Subcutaneous adipose tissue (tissue), 4 donors: ENCODE results near the gene SNTG2. TPM values are rescaled to one million over a fixed set of nuclear protein-coding genes. Genes with fewer than 3 reads are reported as not detected.

Experiments
- total RNA-seq, 4 donors: library from RNA; depleted of rRNA; stranded (reverse); fragments of >200 nt; gene quantifications; one replicate each; pipeline ENCODE4 v1.1.0, GENCODE V29; 2016
- TF ChIP-seq, protein P1 (sequence below): fragments of 450-650 bp; IDR thresholded peaks from one replicate; pipeline ENCODE4 v1.5.1; 2016; ENCODE audit warnings: low read depth, mild to moderate bottlenecking, control low read depth, antibody characterized with exemption, moderate library complexity

Gene SNTG2
- total RNA-seq, 4 donors from 2014 or later, result 4.2 to 17.4 (median 11.3) TPM

- TF ChIP-seq, protein P1, sequence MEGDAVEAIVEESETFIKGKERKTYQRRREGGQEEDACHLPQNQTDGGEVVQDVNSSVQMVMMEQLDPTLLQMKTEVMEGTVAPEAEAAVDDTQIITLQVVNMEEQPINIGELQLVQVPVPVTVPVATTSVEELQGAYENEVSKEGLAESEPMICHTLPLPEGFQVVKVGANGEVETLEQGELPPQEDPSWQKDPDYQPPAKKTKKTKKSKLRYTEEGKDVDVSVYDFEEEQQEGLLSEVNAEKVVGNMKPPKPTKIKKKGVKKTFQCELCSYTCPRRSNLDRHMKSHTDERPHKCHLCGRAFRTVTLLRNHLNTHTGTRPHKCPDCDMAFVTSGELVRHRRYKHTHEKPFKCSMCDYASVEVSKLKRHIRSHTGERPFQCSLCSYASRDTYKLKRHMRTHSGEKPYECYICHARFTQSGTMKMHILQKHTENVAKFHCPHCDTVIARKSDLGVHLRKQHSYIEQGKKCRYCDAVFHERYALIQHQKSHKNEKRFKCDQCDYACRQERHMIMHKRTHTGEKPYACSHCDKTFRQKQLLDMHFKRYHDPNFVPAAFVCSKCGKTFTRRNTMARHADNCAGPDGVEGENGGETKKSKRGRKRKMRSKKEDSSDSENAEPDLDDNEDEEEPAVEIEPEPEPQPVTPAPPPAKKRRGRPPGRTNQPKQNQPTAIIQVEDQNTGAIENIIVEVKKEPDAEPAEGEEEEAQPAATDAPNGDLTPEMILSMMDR, result no peak
These were observed 219.6 kb downstream of the SNTG2 start for GRCh38 chr2:1170241-1170640.

DNA sequence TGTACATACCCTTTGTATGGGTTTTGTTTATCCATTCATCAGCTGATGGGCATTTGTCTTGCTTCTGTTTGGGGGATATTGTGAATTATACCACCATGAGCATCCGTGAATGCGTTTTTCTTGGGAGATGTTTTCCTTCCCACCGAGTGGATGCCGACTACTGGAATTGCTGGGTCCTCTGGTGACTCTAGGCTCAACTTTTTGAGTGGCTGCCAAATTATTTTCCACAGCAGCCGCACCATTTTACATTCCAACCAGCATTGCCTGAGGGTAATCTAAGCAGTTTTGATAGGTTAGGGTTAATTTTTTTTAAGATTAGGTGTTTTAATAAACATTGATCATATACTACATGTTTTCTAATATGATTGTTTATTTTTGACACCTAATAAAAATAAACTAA is 220.1 kb downstream of the SNTG2 start:
- TF ChIP-seq, protein P1, result no peak

DNA sequence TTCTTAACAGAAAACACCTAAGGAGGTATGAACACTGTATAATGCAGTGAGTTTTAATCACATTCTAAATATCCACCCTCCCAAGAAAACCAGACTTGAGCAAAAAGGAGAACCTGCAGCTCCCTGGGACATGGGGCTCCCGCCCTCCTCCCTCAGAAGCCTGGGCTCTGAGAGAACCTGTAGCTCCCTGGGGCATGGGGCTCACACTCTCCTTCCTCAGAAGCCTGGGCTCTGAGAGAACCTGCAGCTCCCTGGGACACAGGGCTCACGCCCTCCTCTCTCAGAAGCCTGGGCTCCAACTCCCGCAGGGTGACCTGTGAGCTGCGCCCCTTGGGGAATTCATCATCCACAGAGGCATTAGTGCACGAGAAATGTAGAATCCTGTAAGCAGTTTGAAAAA is 222.9 kb downstream of the SNTG2 start:
- TF ChIP-seq, protein P1, result no peak

- TF ChIP-seq, protein P1, result no peak
These were observed 231.2 kb downstream of the SNTG2 start for GRCh38 chr2:1181893-1182292.

DNA sequence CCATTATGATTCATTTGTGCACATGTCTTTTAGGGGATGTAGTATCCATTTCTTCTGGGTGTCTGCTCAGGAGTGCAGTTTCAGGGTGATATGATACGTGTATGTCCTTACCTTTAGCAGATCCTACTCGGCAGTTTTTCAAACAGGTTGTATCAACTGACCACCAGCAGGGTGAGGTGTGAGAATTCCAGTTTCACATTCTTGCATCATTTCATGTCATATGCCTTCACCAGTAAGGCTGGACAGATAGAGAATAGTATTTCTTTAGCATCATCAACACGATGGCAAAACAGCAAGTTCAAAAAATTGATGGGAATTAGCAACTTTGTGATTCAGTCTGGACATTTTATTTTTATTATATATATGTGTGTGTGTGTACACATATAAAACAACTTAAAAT is 232.7 kb downstream of the SNTG2 start:
- TF ChIP-seq, protein P1, result no peak

GRCh38 chr2:1186421-1186820 is 235.8 kb downstream of the SNTG2 start:
- TF ChIP-seq, protein P1, result no peak

GRCh38 chr2:1187189-1187588 is 236.5 kb downstream of the SNTG2 start:
- TF ChIP-seq, protein P1, result no peak
